Measurements from ENCODE around the gene SH3RF3. TPM values are rescaled to one million over a fixed set of nuclear protein-coding genes. Genes with fewer than 3 reads are reported as not detected.

SH3RF3 gene
- total and polyA plus RNA-seq, 9 of the 15 experiments (the other 6 are each of a cell fraction or from before 2014, with no cell fraction given) = 0.02 TPM; not detected in 8

DNA sequence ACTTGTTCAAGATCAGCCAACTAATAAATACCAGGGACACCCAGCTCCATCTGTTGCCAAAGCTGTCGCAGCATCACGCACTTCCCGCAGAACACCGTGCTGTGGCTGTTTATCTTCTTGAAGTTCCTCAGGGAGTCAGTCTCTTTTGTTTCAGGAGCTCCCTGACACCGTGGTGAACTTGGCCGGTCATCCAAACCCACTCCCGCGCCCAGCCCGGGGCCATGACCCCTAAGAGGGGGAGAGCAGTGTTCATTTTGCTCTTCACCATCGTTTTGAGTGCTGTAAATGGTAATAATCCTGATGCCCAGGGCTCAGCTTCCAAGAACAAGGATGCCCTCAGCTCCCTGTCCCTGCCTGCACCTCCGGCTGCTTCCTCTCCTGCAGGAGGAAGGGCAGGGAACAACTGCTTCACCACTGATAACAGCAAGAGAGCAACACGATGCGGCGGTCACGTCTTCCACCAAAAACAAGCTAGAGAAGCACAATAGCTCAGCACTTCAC is 353.4 kb downstream of the SH3RF3 start (continued):
- TF ChIP-seq CREB5 (CRISPR knock-in tag; IDR thresholded peaks at IDR 0.05) (no peak), GABPB2 (CRISPR knock-in tag; conservative IDR thresholded peaks at IDR 0.05) (no peak), SMC3 (conservative IDR thresholded peaks at IDR 0.05; ENCODE audit: insufficient read depth, low read depth, low read length) (no peak), ZFPM2 (CRISPR knock-in tag; IDR thresholded peaks at IDR 0.05) (no peak)
- TF ChIP-seq, protein P1, sequence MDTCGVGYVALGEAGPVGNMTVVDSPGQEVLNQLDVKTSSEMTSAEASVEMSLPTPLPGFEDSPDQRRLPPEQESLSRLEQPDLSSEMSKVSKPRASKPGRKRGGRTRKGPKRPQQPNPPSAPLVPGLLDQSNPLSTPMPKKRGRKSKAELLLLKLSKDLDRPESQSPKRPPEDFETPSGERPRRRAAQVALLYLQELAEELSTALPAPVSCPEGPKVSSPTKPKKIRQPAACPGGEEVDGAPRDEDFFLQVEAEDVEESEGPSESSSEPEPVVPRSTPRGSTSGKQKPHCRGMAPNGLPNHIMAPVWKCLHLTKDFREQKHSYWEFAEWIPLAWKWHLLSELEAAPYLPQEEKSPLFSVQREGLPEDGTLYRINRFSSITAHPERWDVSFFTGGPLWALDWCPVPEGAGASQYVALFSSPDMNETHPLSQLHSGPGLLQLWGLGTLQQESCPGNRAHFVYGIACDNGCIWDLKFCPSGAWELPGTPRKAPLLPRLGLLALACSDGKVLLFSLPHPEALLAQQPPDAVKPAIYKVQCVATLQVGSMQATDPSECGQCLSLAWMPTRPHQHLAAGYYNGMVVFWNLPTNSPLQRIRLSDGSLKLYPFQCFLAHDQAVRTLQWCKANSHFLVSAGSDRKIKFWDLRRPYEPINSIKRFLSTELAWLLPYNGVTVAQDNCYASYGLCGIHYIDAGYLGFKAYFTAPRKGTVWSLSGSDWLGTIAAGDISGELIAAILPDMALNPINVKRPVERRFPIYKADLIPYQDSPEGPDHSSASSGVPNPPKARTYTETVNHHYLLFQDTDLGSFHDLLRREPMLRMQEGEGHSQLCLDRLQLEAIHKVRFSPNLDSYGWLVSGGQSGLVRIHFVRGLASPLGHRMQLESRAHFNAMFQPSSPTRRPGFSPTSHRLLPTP (IDR thresholded peaks at IDR 0.05; ENCODE audit: borderline replicate concordance, extremely low read depth, insufficient read length) = no peak
